ENCODE measurements around the gene CKMT1B. TPM values are rescaled to one million over a fixed set of nuclear protein-coding genes. Genes with fewer than 3 reads are reported as not detected.
"Not testable (repeated sequence)": the region's sequence is repeated elsewhere in the genome, so short reads cannot be mapped to it uniquely, and the experiment has no call there.

CKMT1B gene
- total RNA-seq (2021) (1.6 TPM in 1 of 2 replicates, not detected in the other), Bru-seq, nascent RNA (not detected), BruChase-seq, experiment 1, labeled RNA remaining after a 2-hour chase (percentile 8 among the genes with signal in this experiment), BruChase-seq, experiment 2, labeled RNA remaining after a 6-hour chase (not detected)
- long read RNA-seq, partial matches to known transcripts: 0 of 1 reads
- long read RNA-seq, other reads (novel, unspliced or antisense): 0 of 1 reads

DNA sequence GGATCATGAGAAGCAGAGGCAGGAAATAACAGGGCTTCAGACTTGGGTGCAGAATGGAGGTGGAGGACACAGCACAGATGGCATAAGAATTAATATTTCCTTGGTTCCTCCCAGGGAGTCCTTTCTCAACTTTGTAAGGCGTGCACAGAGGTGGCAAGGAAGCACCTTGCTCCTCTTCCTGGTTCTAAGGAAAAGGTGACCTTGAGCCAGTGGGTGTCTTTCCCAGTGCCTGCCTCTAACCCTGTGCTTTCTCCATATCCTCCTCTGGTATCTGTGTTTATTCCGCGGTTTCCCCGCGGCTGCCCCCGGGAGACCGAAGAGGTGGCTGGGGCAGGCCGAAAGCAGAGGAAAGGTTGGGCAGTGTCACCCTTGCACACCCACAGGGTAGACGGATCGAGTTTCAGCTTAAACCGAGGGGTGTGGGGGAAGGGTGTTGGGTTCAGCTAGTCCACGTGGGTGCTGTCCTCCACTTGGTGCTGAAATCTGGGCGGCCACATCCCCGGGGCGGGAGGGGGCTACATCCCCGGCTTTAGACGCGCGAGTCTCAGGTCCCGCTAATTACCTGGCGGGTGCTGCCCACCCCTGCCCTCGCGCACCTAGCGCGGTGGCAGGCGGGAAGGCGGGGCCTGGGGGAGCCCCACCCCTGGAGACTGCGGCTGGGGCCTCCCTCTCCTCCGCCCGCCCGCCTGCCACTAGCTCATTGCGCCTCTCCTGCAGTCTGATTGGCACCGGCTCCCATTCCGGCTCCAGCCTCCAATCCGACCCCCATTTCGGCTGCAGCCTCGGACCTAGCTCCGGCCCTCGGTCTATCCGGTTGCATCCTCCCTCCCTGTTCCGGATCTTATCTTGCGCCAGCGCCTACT, at the start of gene CKMT1B:
CKMT1B (plus strand) TSS at position 700 of the 863 bp plus-strand sequence. CDS start 192 bp downstream, outside the sequence.
- H3K9me2 ChIP-seq (ENCODE audit: insufficient read depth); H3K9me3 ChIP-seq (ENCODE audit: insufficient read depth, low read depth); H2AFZ ChIP-seq; H3K27me3 ChIP-seq (ENCODE audit: insufficient read depth, low read depth); H4K20me1 ChIP-seq (ENCODE audit: insufficient read depth); H3K79me2 ChIP-seq (ENCODE audit: low read depth); intact Hi-C loops (cut with micrococcal nuclease; ENCODE audit: unreplicated experiment); H3K4me1 ChIP-seq (replicated peaks; ENCODE audit: insufficient read depth); POLR2A ChIA-PET (ENCODE audit: unreplicated experiment); H3K4me2 ChIP-seq; H3K27ac ChIP-seq; BruUV-seq (replicated peaks); H3K4me3 ChIP-seq; CTCF ChIA-PET; H3K36me3 ChIP-seq (ENCODE audit: low read depth); H3F3A ChIP-seq (ENCODE audit: insufficient read depth, low read depth); DNase-seq: not testable (repeated sequence)

DNA sequence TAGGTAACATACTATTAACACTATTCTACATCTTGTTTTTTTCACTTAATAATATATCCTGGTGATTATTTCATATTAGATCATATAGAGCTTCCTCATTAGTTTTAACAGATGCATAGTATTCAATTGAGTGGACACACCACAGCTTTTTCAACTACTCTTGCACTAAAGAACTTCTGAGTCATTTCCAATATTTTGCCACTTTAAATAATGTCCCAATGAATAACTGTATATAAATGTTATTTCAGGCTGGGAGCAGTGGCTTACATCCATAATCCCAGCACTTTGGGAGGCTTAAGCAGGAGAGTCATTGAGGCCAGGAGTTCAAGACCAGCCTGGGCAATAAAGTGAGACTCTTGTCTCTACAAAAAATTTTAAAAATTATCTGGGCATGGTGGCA, 49.6 kb upstream of the CKMT1B start:
- intact Hi-C loops (cut with micrococcal nuclease; ENCODE audit: unreplicated experiment): no loop called here
- BruUV-seq (replicated peaks): no TSS peak
- TF ChIP-seq EZH2 (IDR thresholded peaks at IDR 0.05; ENCODE audit: low read depth): no peak
- TF ChIP-seq, protein P1, sequence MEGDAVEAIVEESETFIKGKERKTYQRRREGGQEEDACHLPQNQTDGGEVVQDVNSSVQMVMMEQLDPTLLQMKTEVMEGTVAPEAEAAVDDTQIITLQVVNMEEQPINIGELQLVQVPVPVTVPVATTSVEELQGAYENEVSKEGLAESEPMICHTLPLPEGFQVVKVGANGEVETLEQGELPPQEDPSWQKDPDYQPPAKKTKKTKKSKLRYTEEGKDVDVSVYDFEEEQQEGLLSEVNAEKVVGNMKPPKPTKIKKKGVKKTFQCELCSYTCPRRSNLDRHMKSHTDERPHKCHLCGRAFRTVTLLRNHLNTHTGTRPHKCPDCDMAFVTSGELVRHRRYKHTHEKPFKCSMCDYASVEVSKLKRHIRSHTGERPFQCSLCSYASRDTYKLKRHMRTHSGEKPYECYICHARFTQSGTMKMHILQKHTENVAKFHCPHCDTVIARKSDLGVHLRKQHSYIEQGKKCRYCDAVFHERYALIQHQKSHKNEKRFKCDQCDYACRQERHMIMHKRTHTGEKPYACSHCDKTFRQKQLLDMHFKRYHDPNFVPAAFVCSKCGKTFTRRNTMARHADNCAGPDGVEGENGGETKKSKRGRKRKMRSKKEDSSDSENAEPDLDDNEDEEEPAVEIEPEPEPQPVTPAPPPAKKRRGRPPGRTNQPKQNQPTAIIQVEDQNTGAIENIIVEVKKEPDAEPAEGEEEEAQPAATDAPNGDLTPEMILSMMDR (conservative IDR thresholded peaks at IDR 0.05): no peak
- no peak overlapping the region for H3K4me2 ChIP-seq
- H3K4me3 ChIP-seq: no peak overlapping the region
- ChIA-PET POLR2A (ENCODE audit: unreplicated experiment) (interaction anchor here (0.7 kb wide), 1 partner anchor 211 kb away, joined by 5 read pairs; no protein-coding TSS in a partner anchor), CTCF (no interaction called here)
- H3K36me3 ChIP-seq (ENCODE audit: low read depth): no peaks in the 10 kb centered on the region
- H3F3A ChIP-seq (ENCODE audit: insufficient read depth, low read depth): no peaks in the 10 kb centered on the region
- H2AFZ ChIP-seq: no peak overlapping the region
- no peaks in the 10 kb centered on the region for H3K27me3 ChIP-seq (ENCODE audit: insufficient read depth, low read depth)
- no peaks in the 10 kb centered on the region for H3K9me2 ChIP-seq (ENCODE audit: insufficient read depth)
- no peaks in the 10 kb centered on the region for H3K9me3 ChIP-seq (ENCODE audit: insufficient read depth, low read depth)
- H3K27ac ChIP-seq: no peak overlapping the region
- H3K4me1 ChIP-seq (replicated peaks; ENCODE audit: insufficient read depth): 0 out of 2 replicates have a peak, but pooled peaks cover 3% of the 10 kb centered on the region
- no peaks in the 10 kb centered on the region for H3K79me2 ChIP-seq (ENCODE audit: low read depth)
- no peaks in the 10 kb centered on the region for H4K20me1 ChIP-seq (ENCODE audit: insufficient read depth)
- DNase-seq: no peak

GRCh38 chr15:43545426-43545825, 48.4 kb upstream of the CKMT1B start:
- TF ChIP-seq EZH2 (IDR thresholded peaks at IDR 0.05; ENCODE audit: low read depth): no peak
- Histone ChIP-seq H3K79me2 (ENCODE audit: low read depth) (no peaks in the 10 kb centered on the region), H3K36me3 (ENCODE audit: low read depth) (no peaks in the 10 kb centered on the region), H3K9me2 (ENCODE audit: insufficient read depth) (no peaks in the 10 kb centered on the region), H3K4me1 (replicated peaks; ENCODE audit: insufficient read depth) (0 out of 2 replicates have a peak, but pooled peaks cover 3% of the 10 kb centered on the region), H4K20me1 (ENCODE audit: insufficient read depth) (no peaks in the 10 kb centered on the region), H3F3A (ENCODE audit: insufficient read depth, low read depth) (no peaks in the 10 kb centered on the region), H3K9me3 (ENCODE audit: insufficient read depth, low read depth) (no peaks in the 10 kb centered on the region), H3K27ac (no peak overlapping the region), H3K4me3 (no peak overlapping the region), H2AFZ (no peak overlapping the region), H3K4me2 (no peak overlapping the region), H3K27me3 (ENCODE audit: insufficient read depth, low read depth) (no peaks in the 10 kb centered on the region)
- POLR2A ChIA-PET (ENCODE audit: unreplicated experiment): no interaction called here
- intact Hi-C loops (cut with micrococcal nuclease; ENCODE audit: unreplicated experiment): no loop called here
- DNase-seq: no peak
- BruUV-seq (replicated peaks): no TSS peak
- CTCF ChIA-PET: no interaction called here

GRCh38 chr15:43547539-43547938, 46.3 kb upstream of the CKMT1B start:
- H4K20me1 ChIP-seq (ENCODE audit: insufficient read depth): no peaks in the 10 kb centered on the region
- no peaks in the 10 kb centered on the region for H3K27me3 ChIP-seq (ENCODE audit: insufficient read depth, low read depth)
- no peaks in the 10 kb centered on the region for H3K4me1 ChIP-seq (replicated peaks; ENCODE audit: insufficient read depth)
- BruUV-seq (replicated peaks): no TSS peak
- TF ChIP-seq, protein P1 (conservative IDR thresholded peaks at IDR 0.05): no peak
- no peak for TF ChIP-seq EZH2 (IDR thresholded peaks at IDR 0.05; ENCODE audit: low read depth)
- no peak overlapping the region for H3K4me2 ChIP-seq
- POLR2A ChIA-PET (ENCODE audit: unreplicated experiment): no interaction called here
- H2AFZ ChIP-seq: no peak overlapping the region
- H3K27ac ChIP-seq: no peak overlapping the region
- H3K4me3 ChIP-seq: no peak overlapping the region
- H3K9me2 ChIP-seq (ENCODE audit: insufficient read depth): no peaks in the 10 kb centered on the region
- no peaks in the 10 kb centered on the region for H3K79me2 ChIP-seq (ENCODE audit: low read depth)
- CTCF ChIA-PET: no interaction called here
- DNase-seq: no peak
- intact Hi-C loops (cut with micrococcal nuclease; ENCODE audit: unreplicated experiment): no loop called here
- no peaks in the 10 kb centered on the region for H3K36me3 ChIP-seq (ENCODE audit: low read depth)
- no peaks in the 10 kb centered on the region for H3F3A ChIP-seq (ENCODE audit: insufficient read depth, low read depth)
- no peaks in the 10 kb centered on the region for H3K9me3 ChIP-seq (ENCODE audit: insufficient read depth, low read depth)

Data from PC-9 (cell line).